GM06990 (cell line): Measurements from ENCODE around the gene HP1BP3.

Experiments used
- DNase-seq: peaks from one replicate; pipeline ENCODE4 v3.0.0-alpha.2; 2011; ENCODE audit not compliant: insufficient read length; ENCODE audit errors: extremely low read depth
- H3K27me3 ChIP-seq: replicated peaks from 2 replicates; pipeline ENCODE4 v1.6.0; 2011; ENCODE audit warnings: low read length; ENCODE audit not compliant: control insufficient read depth, insufficient read depth
- H3K36me3 ChIP-seq: 2 replicates; pipeline ENCODE4 v1.5.1; 2011; ENCODE audit warnings: low read length; ENCODE audit not compliant: control insufficient read depth, insufficient read depth
- H3K4me3 ChIP-seq: replicated peaks from 2 replicates; pipeline ENCODE4 v1.5.1; 2011; ENCODE audit warnings: low read depth, mild to moderate bottlenecking, control low read depth, low read length
- TF ChIP-seq, protein P1 (sequence below): IDR thresholded peaks from 2 replicates; pipeline ENCODE4 v1.5.1; 2011; ENCODE audit warnings: low read length, control low read depth, mild to moderate bottlenecking, inconsistent platforms; ENCODE audit not compliant: insufficient read depth, poor library complexity, severe bottlenecking

HP1BP3 gene

GRCh38 chr1:20767271-20767670 is 19.8 kb downstream of the HP1BP3 start:
- peaks cover 19% of the 10 kb centered on the region for H3K36me3 ChIP-seq
- no peak for DNase-seq
- no peak overlapping the region for H3K4me3 ChIP-seq
- H3K27me3 ChIP-seq: no peaks in the 10 kb centered on the region
- TF ChIP-seq, protein P1, sequence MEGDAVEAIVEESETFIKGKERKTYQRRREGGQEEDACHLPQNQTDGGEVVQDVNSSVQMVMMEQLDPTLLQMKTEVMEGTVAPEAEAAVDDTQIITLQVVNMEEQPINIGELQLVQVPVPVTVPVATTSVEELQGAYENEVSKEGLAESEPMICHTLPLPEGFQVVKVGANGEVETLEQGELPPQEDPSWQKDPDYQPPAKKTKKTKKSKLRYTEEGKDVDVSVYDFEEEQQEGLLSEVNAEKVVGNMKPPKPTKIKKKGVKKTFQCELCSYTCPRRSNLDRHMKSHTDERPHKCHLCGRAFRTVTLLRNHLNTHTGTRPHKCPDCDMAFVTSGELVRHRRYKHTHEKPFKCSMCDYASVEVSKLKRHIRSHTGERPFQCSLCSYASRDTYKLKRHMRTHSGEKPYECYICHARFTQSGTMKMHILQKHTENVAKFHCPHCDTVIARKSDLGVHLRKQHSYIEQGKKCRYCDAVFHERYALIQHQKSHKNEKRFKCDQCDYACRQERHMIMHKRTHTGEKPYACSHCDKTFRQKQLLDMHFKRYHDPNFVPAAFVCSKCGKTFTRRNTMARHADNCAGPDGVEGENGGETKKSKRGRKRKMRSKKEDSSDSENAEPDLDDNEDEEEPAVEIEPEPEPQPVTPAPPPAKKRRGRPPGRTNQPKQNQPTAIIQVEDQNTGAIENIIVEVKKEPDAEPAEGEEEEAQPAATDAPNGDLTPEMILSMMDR: no peak

GRCh38 chr1:20763417-20763816 is 23.7 kb downstream of the HP1BP3 start:
- Histone ChIP-seq H3K36me3 (peaks cover 14% of the 10 kb centered on the region), H3K4me3 (no peak overlapping the region), H3K27me3 (no peaks in the 10 kb centered on the region)
- TF ChIP-seq, protein P1: no peak
- no peak for DNase-seq

GRCh38 chr1:20760322-20760721 is 26.8 kb downstream of the HP1BP3 start:
- TF ChIP-seq, protein P1: no peak
- DNase-seq: no peak
- H3K36me3 ChIP-seq: peaks cover 12% of the 10 kb centered on the region

DNA sequence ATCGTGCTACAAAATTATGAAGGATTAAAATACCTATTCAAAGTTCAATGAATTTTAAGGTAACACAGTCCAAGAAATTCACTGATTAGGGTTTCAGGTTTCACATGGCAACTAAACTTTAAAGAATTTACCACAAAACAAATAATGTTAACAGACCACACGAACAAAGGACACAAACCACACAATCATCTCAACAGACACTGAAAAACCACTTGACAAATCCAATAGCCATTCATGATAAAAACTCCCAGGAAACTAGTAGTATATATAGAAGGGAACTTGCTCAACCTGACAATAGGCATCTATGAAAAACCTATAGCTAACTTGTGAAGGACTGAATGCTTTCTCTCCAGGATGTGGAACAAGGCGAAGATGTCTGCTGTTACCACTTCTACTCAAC is 33.5 kb downstream of the HP1BP3 start:
- no peak for DNase-seq
- peaks cover 7% of the 10 kb centered on the region for H3K36me3 ChIP-seq
- no peak overlapping the region for H3K4me3 ChIP-seq
- H3K27me3 ChIP-seq: no peaks in the 10 kb centered on the region
- TF ChIP-seq, protein P1: no peak

More at GRCh38 chr1:20760322-20760721, 26.8 kb downstream of the HP1BP3 start:
- no peak overlapping the region for H3K4me3 ChIP-seq
- no peaks in the 10 kb centered on the region for H3K27me3 ChIP-seq

GRCh38 chr1:20751462-20751990 is 35.6 kb downstream of the HP1BP3 start:
- TF ChIP-seq, protein P1: no peak
- Histone ChIP-seq H3K4me3 (no peak overlapping the region), H3K36me3 (peaks cover 10% of the 10 kb centered on the region), H3K27me3 (no peaks in the 10 kb centered on the region)
- no peak for DNase-seq

GRCh38 chr1:20742671-20743070 is 44.4 kb downstream of the HP1BP3 start:
- Histone ChIP-seq H3K36me3 (peaks cover 9% of the 10 kb centered on the region), H3K4me3 (no peak overlapping the region), H3K27me3 (no peaks in the 10 kb centered on the region)
- TF ChIP-seq, protein P1: no peak
- no peak for DNase-seq
